GM19328 (cell line): ENCODE data around the gene CHMP2A.
A peak's percentile ranks its signal among the peaks of the same experiment; 100 is the strongest.
"Not testable (repeated sequence)": the region's sequence is repeated elsewhere in the genome, so short reads cannot be mapped to it uniquely, and the experiment has no call there.

Experiments
- ATAC-seq: cut with Tn5 transposase; IDR thresholded peaks from one replicate; pipeline ENCODE4 v1.9.1; 2021; ENCODE audit warnings: mild to moderate bottlenecking, moderate library complexity; ENCODE audit not compliant: unreplicated experiment

The CHMP2A gene

GRCh38 chr19:58554494-58555368 is at the start of gene CHMP2A:
Gene CHMP2A, minus strand, starts transcription at chr19:58555105. Its CDS starts 893 bp downstream, at chr19:58554212.
- peak; percentile 35 for ATAC-seq

DNA sequence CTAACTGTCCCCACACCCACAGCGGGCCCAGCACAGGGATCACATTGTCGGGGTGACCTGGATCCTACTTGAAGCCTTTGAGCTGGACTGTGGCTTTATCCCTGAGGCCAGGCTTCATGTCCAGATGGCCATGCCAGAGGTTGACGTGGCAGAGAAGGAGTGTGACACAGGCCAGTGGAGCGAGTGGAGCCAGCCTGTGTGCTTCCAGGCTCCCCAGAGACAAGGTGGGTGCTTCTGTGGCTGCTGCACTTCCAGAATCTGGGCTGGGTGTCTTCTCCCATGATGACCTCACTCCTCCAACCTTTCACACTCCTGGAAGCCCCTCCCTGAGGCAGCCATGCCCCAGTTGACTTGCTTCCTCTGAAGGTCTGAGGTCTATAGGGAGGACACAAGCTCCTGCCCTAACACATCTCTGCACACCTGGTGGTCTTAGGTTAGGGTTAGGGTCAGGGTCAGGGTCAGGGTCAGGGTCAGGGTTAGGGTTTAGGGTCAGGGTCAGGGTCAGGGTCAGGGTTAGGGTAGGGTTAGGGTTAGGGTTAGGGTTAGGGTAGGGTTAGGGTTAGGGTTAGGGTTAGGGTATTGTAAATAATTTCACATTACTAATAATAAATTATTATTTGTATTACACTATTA is 31.3 kb upstream of the CHMP2A start:
- no peak for ATAC-seq

DNA sequence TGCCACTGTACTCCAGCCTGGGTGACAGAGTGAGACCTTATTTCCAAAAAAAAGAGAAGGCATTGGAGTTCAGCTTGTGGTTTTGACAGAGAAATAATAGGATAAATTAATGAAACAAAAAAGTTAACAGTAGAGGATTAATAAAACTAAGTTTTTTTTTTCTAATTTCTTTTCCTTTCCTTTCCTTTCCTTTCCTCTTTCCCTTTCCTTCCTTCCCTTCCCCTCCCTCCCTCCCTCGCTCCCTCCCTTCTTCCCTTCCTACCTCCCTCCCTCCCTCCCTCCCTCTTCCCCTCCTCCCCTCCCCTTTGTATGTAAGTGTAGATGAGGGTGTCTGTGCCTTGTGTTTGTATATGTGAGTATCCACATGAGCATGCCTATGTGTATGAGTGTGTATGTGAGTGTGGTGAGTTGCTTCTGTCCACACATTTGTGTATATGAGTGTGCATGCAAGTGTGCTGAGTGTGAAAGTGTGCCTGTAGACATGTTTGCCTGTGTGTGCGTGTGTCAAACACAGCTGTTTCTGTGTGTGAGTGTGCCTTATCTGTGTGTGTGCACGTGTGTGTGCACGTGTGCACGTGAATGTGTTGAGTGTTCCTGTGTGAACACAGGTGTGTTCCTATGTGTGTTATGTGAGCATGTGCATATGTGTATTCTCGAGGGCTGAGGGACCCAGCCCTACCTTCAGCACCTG is 30.7 kb upstream of the CHMP2A start:
- ATAC-seq, result no peak

- ATAC-seq, result no peak
Measured at GRCh38 chr19:58584498-58585441, 29.9 kb upstream of the CHMP2A start.

DNA sequence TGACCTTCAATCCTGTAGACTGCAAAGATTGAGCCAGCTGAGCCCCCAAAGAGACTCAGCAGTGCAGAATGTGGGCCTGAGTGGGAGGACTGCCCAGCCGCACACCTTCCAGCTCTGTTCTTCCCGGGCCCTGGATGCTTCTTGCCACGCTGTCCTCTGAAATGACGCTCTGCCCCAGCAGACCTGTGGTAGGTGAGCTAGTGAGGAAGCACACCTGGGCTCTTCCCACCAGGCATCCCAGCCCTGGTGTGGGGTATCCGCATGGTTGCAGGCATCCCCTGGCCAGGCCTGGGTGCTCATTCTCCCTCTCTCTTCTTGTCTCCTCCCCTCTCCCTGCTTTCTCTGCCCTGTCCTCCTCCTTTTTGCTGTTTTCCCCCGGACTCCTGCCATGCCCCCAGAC is 28.1 kb upstream of the CHMP2A start:
- ATAC-seq, result no peak

GRCh38 chr19:58581227-58582141 is 26.6 kb upstream of the CHMP2A start:
- ATAC-seq, result no peak

GRCh38 chr19:58579473-58580142 is 24.7 kb upstream of the CHMP2A start:
- no peak for ATAC-seq

DNA sequence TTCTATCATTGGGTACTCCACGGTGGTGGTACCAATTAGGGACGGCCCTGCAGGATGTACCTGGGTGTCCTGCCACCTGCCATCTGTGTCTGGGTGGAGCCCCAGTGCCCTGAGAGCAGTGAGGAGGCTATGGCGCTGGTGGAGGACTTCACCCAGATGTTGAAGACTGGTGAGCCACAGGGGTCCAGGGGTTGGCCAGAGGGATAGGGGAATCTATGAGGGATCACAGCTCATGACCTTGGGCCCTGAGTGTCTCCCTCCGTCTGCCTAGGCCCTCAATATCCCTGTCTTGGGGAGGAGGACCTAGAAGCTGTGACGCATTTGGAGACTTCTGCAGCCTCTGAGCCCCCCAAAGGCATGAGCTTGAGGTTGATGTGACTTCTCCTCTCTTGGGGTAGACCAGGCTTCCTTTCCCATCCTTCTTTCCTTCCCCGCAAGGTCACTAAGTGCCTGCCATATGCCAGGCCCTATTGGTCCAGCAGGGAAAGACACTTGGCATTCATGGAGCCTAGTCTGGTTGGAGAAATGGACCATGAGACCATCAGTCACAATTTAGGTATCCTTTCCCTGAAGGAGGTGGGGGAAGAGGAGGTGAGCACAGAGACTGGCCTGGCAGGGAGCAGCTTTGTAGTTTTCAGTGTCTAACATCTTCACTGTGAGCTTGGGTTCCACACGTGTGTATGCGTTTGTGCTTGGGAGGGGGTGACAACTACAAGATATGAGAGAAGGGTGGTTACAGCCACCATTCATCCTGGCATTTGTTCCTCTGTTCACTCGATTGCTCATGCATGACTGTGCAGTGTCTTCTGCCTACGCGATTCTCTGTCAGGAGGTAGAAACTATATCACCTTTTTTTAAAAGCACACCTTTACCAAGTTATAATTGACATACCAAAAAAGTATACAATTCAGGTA is 23.4 kb upstream of the CHMP2A start:
- ATAC-seq, result no peak

- not testable (repeated sequence) for ATAC-seq
Measured at GRCh38 chr19:58577581-58577980, 22.7 kb upstream of the CHMP2A start.

GRCh38 chr19:58575183-58576041 is 20.5 kb upstream of the CHMP2A start:
- ATAC-seq, result peak; percentile 38

DNA sequence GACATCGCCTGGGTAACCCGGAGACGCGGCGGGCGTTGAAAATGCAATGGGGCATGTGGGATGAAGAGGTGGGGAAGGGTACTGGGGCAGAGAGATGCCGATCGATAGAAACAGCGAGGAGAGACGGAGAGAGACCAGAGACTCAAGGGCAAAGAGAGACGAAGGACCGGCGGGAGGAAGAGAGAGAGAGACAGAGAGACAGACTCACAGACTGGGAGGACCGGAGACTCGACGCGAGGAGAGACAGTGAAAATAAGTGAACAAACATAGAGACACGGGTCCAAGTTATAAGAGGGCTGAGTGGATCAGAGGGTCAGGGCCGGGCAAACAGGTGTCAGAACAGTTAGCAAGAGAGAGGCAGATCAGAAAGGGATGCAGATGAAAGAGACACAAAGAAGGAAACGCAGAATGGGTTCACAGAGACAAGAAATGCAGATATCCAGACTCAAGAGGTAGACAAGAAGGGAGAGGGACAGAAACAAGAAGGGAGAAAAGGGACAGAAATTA is 18.8 kb upstream of the CHMP2A start:
- ATAC-seq, result no peak

GRCh38 chr19:58572818-58573657 is 18.1 kb upstream of the CHMP2A start, which contains the start of gene MZF1:
Gene MZF1, minus strand, starts transcription at chr19:58573335. Its CDS starts 1,946 bp downstream, at chr19:58571389.
- ATAC-seq, result peak; percentile 52

GRCh38 chr19:58572026-58572817 is 17.3 kb upstream of the CHMP2A start:
- ATAC-seq, result no peak

DNA sequence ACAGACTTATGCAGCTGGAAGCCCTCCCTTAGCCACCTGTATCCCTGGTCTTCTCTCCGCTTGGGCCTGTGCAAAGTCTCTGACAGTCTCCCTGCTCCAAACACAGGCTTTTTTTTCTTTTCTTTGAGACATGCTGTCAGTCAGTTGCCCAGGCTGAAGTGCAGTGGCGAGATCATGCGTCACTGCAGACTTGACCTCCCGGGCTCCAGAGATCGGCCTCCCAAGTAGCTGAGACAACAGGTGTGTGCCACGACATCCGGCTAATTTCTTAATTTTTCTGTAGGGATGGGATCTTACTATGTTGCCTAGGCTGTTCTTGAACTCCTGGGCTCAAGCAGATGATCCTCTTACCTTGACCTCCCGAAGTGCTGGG is 16.7 kb upstream of the CHMP2A start:
- ATAC-seq, result no peak
